DMS53 (cell line): ENCODE measurements around the gene ARRDC2.
A peak's percentile ranks its signal among the peaks of the same experiment; 100 is the strongest.
"Not testable (repeated sequence)": the region's sequence is repeated elsewhere in the genome, so short reads cannot be mapped to it uniquely, and the experiment has no call there.

Experiments used
- DNase-seq: peaks from one replicate; lab custom pipeline; 2025; lab: John Stamatoyannopoulos, UW

ARRDC2 gene

DNA sequence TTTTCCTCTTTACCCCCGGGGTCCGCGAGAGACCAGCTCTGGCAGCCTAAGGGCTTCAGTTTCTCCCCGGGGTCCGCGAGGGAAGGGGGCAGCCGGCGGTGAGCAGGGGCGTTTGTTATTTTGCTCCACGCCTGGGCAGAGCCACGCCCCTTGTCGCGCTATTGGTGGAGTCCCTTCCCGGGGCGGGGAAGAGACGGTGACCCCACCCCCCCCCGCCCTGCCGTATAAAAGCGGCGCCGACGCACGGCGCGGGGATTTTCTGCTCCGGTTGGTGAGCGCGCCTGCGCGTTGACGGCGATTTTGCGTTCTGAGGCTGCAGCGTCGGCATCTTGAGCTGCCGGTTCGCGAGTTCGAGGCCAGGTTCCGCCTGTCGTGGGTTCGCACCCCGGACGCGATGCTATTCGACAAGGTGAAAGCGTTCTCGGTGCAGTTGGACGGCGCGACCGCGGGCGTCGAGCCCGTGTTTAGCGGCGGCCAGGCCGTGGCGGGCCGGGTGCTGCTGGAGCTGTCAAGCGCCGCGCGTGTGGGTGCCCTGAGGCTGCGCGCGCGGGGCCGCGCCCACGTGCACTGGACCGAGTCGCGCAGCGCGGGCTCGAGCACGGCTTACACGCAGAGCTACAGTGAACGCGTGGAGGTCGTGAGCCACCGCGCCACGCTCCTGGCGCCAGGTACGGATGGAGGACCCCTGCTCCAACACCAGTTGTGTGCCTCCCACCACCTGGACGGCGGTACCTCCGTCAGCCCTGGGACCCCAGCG lies at the start of gene ARRDC2:
ARRDC2 (plus strand) TSS at position 254 of the 757 bp plus-strand sequence; CDS start at position 395, 141 bp downstream.
- no peak for DNase-seq

DNA sequence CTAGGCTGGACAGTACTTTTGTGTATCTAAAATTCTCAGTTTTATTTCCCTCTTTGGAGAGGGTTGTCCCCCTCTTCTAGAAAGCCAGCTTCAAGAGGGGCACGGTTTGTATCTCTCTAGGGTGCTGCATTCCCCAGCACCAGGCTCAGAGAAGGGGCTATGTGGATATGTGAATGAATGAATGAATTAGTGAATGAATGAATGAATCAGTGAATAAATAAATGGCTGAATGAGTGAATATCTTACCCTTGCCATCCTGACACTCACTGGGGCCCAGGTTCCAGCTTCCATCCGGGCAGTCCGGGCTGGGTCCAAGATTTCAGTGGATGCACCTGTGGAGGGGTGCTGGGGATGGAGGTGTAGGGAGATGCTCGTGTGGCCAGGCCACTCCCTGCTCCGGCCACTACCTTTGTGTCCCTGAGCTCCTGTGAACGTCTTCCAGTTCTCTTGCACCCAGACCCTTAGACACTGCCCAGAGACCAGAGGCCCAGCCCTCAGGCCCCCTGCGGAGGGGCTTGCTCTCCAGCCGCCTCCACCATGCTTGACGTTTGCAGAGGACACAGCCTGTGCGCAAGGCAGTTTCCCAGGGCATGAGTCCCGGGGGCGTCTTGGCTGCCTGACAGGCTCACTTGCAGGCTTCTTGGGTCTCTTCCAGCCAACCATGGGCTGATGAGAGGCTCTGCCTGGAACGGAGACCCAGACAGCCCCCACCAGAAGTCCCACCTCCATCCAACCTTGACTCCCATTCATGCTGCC lies 43.9 kb upstream of the ARRDC2 start:
- DNase-seq, result no peak

GRCh38 chr19:17965370-17966128 lies 42.4 kb upstream of the ARRDC2 start:
- peak; percentile 42 for DNase-seq

GRCh38 chr19:17966129-17966483 lies 41.9 kb upstream of the ARRDC2 start:
- no peak for DNase-seq

DNA sequence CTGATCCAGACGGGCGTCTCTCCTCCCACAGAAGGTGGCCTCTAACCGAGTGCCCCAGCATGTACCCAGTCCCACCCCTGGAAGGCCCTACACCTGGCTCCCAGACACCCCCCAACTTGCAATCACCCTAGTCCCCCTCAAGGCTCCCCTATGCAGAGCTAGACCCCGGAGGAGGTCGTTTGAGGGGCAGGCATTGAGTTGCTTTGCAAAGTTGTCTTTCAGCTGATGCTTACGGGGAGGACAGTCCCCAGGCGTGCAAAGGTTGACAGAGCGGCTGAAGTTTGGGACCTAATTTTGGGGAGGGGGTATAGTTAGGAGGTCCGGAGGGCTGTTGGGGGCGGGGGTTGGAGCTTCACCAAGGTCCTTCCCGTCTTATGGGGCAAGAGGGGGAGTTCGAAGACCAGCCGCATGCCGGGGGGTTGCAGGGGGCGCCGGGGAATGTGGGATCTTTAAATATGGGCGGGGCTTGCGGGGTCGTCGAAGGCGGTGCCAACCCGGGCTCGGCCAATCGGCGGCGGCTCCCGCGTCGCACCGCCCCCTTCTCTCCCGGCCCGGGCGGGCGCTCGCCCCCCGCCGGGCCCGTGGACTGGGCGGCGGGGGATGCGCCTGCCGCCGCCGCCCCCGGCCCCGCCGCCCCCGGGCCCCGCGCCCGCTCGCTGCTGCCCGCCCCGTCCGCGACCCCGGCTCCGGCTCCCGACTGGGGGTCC lies 41.3 kb upstream of the ARRDC2 start, which contains the start of gene KCNN1:
KCNN1 (plus strand) TSS at position 558 of the 707 bp plus-strand sequence. CDS start 6,782 bp downstream, outside the sequence.
- no peak for DNase-seq

DNA sequence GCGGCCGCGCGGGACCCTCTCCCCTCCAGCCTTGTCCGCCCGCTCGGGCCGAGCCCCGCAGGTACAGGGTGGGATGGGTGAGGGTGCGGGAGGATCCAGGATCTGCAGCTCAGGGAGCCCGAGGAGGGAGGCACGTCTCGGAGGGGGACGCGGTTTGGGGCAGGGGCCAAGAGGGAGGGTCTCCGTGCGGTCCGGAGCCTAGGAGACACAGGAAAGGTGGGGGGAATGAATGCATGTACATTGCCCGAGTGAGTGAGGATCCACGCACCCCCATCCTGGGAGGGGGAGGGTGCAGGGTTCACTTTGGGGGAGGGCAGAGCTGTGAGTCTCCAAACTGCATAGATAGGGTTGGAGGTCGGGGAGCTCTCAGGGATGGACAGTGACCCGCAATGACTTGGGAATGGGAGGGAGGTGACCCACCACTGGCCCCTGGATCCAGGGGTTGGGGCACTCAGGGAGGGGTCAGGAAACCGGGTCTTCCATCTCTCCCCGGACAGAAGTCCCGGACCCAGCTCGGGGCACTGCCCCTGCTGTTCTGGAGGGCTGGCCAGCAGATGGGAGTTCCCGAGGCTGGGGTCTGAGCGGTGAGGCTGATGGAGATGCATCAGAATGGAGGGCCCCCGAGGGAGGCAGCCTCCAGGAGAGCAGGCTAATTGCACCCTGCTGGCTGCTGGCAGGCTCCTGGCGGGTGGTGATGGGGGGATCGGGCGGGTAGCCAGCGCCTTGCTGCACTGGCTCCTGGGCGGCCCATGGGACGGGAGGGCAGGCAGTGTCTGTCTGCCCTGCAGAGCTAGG lies 40.5 kb upstream of the ARRDC2 start:
- DNase-seq, result no peak

DNA sequence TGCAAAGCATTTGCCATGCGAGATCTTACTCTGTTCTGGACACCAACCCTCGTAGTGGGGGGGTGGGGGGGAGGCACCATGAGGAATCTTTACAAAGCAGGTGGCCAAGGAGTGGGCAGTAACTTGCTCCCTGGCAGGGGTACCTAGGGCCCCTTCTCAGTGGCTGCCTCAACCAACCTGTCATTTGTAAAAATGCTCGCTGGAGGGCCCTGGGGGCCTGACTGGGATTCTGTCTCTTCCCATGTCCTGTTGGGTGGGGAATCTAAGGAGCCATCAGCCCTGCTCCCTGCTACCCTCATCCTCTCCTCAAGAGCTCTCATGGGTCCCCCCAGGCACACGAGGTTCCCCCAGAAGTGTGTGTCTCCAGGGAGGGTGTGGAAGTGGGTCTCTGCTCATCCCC lies 39.6 kb upstream of the ARRDC2 start:
- DNase-seq, result no peak

DNA sequence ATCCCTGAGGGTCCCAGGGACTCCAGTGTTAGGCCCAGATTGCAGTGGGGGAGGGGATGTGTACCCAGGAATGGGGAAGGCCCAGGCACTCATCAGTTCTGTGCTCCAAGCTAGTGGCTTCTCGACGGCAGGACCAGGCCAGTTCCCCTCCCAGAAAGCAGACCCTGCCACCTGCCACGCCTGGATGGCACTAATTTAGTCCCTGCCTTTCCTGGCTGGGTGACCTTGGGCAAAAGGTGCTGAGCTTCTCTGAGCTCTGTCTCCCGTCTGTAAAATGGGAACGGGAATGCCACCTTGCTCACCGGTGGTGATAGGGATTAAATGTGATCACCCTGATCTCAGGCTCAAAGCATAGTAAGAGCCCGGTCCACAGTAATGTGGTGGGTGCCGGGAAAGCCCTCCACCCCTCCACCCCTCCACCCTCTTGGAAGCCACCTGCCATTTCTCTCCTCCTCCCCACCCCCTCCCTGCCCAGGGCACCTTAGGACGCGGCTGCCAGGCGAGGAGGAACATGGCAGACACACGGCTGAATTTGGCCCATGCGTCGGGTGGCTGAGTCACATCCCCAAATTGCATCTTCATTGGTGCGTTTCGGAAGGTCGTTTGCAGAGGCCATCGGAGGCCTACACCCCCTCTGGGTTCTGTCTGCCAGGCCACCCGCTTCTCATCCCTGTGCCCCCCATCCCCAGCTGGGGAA lies 38.7 kb upstream of the ARRDC2 start:
- no peak for DNase-seq

GRCh38 chr19:17972230-17972629 lies 35.7 kb upstream of the ARRDC2 start:
- no peak for DNase-seq

- no peak for DNase-seq
These were observed 34.2 kb upstream of the ARRDC2 start for GRCh38 chr19:17973759-17974158.

DNA sequence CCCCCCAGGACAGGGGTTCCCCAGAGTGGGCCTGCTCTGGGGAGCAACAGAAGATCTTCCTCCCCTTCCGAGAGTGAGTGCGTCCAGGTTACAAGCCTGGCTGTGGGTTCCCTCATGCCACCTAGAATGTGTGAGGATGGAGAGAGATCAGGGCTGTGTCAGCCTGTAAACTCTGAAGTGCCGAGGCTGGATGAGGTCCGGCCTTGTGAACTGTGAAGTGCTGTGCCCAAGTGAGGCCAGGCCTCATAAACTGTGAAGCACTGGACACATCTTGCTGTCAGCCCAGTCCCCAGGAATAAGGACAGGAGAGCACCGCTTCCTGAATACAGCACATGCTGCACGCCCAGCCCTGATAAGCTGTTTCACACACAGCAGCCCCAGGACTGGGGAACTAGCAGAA lies 33.4 kb upstream of the ARRDC2 start:
- DNase-seq, result no peak

- no peak for DNase-seq
These were observed 32.9 kb upstream of the ARRDC2 start for GRCh38 chr19:17975032-17975431.

DNA sequence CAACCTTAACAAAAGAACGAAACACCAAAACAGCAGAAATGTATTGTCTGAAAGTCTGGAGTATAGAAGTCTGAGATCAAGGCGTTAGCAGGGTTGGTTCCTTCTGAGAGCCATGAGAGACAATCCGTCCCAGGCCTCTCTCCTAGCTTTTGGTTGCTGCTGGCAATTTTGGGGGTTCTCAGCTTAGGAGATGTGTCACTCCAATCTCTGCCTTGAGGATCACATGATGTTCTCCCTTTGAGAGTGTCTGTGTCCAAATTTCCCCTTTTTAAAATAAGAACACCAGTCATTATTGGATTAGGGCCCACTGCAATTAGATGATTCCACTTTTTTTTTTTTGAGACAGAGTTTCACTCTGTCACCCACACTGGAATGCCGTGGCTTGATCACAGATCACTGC lies 30.9 kb upstream of the ARRDC2 start:
- DNase-seq, result no peak

DNA sequence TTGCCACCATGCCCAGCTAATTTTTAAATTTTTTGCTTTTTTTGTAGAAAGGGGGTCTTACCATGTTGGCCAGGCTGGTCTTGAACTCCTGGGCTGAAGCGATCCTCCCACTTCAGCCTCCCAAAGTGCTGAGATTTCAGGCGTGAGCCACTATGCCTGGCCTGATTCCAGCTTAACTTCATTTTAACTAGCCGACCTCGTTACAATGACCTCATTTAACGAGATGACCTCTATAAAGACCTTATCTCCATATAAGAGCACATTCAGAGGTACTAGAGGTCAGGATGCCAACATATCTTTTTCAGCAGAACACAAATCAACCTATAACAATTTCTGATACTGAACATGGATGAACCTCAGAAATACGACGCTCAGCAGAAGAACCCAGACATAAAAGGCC lies 30.5 kb upstream of the ARRDC2 start:
- no peak for DNase-seq

- DNase-seq, result peak; percentile 49
These were observed 26.4 kb upstream of the ARRDC2 start for GRCh38 chr19:17981611-17982010.

GRCh38 chr19:17982430-17982829 lies 25.5 kb upstream of the ARRDC2 start:
- DNase-seq, result no peak

DNA sequence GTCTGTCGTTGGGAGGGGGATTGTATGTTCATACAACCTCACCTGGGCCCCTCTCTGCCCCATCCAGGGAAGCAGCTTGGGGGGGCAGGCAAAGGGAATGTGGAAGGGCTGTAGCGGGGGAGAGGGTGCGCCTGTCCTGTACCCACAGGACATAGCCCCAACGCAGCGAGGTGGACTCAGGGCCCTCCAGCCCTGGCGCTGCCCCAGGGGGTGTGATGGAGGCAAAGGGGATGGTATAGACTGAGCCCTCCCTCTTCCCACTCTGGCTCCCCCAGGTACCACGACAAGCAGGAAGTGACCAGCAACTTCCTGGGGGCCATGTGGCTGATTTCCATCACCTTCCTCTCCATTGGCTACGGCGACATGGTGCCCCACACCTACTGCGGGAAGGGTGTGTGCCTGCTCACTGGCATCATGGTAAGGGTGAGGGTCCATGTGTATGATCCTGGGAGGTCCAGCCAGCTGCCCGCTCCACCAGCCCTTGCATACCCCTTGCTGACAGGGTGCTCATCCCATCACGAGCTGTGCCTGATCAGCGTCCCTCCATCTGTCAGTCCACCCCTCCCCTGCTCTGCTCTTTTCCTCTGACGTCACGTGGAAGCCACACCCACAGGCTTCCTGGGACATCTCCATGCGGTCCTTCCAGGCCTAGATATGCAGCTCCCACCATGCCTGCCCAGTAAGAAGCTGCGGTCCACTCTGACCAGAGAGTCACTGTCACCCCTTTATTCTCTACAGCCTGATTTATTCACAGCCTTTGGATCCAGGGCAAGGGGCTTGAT lies 22.7 kb upstream of the ARRDC2 start:
- peak; percentile 27 for DNase-seq

DNA sequence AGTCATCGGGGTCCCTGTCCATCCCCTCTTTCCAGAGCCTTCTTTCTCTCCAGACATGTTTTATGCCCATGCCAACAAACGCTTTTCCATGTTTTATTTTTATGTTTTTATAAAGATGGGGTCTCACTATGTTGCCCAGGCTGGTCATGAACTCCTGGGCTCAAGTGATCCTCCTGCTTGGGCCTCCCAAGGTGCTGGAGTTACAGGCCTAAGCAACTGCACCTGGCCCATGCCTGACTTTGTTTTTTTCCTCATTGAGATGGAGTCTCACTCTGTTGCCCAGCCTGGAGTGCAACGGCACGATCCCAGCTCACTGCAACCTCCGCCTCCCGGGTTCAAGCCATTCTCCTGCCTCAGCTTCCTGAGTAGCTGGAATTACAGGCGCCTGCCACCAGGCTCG lies 21.4 kb upstream of the ARRDC2 start:
- not testable (repeated sequence) for DNase-seq

- no peak for DNase-seq
These were observed 19.8 kb upstream of the ARRDC2 start for GRCh38 chr19:17988161-17988560.
